A673 (cell line): ENCODE results near the gene MLIP. TPM values are rescaled to one million over a fixed set of nuclear protein-coding genes. Genes with fewer than 3 reads are reported as not detected.

ENCODE experiments used
- BruUV-seq: library from RNA; stranded (reverse); fragments of 400-500 nt; replicated peaks from 2 replicates; lab custom pipeline; 2021; lab: Mats Ljungman, UMichigan
- CTCF ChIA-PET: fragments of 300-600 bp; sonication (Branson Sonifier 250); formaldehyde crosslinking; loops from one replicate; lab custom pipeline; 2022; ENCODE audit warnings: antibody characterized with exemption; lab: Charles Lee
- POLR2A ChIA-PET: fragments of 300-600 bp; sonication (Branson Sonifier 250); formaldehyde crosslinking; loops from one replicate; lab custom pipeline; 2022; ENCODE audit warnings: antibody characterized with exemption; ENCODE audit not compliant: low non-redundant PET; lab: Charles Lee
- DNase-seq: peaks from one replicate; pipeline ENCODE4 v3.0.0-alpha.2; 2015; ENCODE audit warnings: low spot score
- H3K27ac ChIP-seq: fragments of 200-600 bp; sonication (generic); 2 replicates; pipeline ENCODE4 v1.5.1; 2016; ENCODE audit warnings: mixed run types, low read depth, mild to moderate bottlenecking, mixed read lengths, antibody characterized with exemption, low read length; ENCODE audit not compliant: poor library complexity, severe bottlenecking
- H3K27me3 ChIP-seq: fragments of 200-600 bp; sonication (generic); replicated peaks from 2 replicates; pipeline ENCODE4 v1.6.1; 2017; ENCODE audit warnings: mixed run types, low read depth, mild to moderate bottlenecking, mixed read lengths, antibody characterized with exemption, low read length; ENCODE audit not compliant: insufficient read depth, poor library complexity
- H3K36me3 ChIP-seq: fragments of 200-600 bp; sonication (generic); 2 replicates; pipeline ENCODE4 v1.6.1; 2016; ENCODE audit warnings: mixed run types, mild to moderate bottlenecking, mixed read lengths, antibody characterized with exemption, low read length; ENCODE audit not compliant: insufficient read depth, poor library complexity, severe bottlenecking
- H3K4me1 ChIP-seq: fragments of 200-600 bp; sonication (generic); 2 replicates; pipeline ENCODE4 v1.6.1; 2017; ENCODE audit warnings: mixed run types, mild to moderate bottlenecking, mixed read lengths, antibody characterized with exemption, low read length; ENCODE audit not compliant: insufficient read depth, poor library complexity, severe bottlenecking
- H3K4me3 ChIP-seq: fragments of 200-600 bp; sonication (generic); 2 replicates; pipeline ENCODE4 v1.5.1; 2016; ENCODE audit warnings: low read depth, mixed run types, mild to moderate bottlenecking, mixed read lengths, low read length; ENCODE audit not compliant: poor library complexity, severe bottlenecking
- H3K9me3 ChIP-seq: fragments of 200-600 bp; sonication (generic); 2 replicates; pipeline ENCODE4 v1.6.1; 2016; ENCODE audit warnings: mixed run types, low read depth, mild to moderate bottlenecking, mixed read lengths, antibody characterized with exemption, low read length; ENCODE audit not compliant: poor library complexity, severe bottlenecking
- EZH2 ChIP-seq: fragments of 200-600 bp; sonication (generic); IDR thresholded peaks from 2 replicates; pipeline ENCODE4 v1.6.1; 2017; ENCODE audit warnings: borderline replicate concordance, low read depth, mild to moderate bottlenecking, mixed read lengths, antibody characterized with exemption, low read length; ENCODE audit not compliant: poor library complexity, severe bottlenecking
- intact Hi-C: fragments of 100-400 bp; cut with micrococcal nuclease; formaldehyde crosslinking; loops from one replicate; pipeline ENCODE4 v1.10.0; 2022; ENCODE audit not compliant: unreplicated experiment
- total RNA-seq: library from RNA; stranded (reverse); gene quantifications from 2 replicates; pipeline ENCODE4 v1.2.3, GENCODE V29; 2021
- TF ChIP-seq, protein P1 (sequence below): fragments of 300-800, 200-600 bp; sonication (generic); conservative IDR thresholded peaks from 2 replicates; pipeline ENCODE4 v1.5.1; 2017; ENCODE audit warnings: low read depth, mild to moderate bottlenecking, antibody characterized with exemption, low read length, moderate library complexity, mixed read lengths

Gene MLIP
- total RNA-seq, 1 experiment from 2014 or later = 0.58 TPM

DNA sequence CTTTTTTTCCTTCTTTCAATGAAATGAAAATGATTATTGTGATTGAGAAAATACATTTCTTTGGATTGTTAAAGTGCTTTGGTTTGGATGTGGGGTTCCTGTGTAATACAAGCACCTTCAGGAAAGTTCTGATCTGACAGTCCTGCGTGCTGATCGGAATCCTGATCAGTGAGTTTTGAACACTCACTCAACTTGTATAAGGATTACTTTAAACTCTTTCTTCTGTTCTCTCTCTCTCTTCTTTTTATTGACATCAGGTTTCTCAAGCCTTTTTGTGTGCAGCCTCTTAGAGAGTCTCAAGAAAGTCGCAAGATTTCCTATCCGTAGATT, 197.7 kb downstream of the MLIP start:
- Histone ChIP-seq H3K4me3 (no peak overlapping the region), H3K9me3 (no peaks in the 10 kb centered on the region), H3K4me1 (no peaks in the 10 kb centered on the region), H3K27ac (no peak overlapping the region), H3K27me3 (no peaks in the 10 kb centered on the region), H3K36me3 (no peaks in the 10 kb centered on the region)
- intact Hi-C loops = no loop called here
- no peak for DNase-seq
- no TSS peak for BruUV-seq
- ChIA-PET POLR2A (no interaction called here), CTCF (no interaction called here)
- TF ChIP-seq EZH2 = no peak
- TF ChIP-seq, protein P1, sequence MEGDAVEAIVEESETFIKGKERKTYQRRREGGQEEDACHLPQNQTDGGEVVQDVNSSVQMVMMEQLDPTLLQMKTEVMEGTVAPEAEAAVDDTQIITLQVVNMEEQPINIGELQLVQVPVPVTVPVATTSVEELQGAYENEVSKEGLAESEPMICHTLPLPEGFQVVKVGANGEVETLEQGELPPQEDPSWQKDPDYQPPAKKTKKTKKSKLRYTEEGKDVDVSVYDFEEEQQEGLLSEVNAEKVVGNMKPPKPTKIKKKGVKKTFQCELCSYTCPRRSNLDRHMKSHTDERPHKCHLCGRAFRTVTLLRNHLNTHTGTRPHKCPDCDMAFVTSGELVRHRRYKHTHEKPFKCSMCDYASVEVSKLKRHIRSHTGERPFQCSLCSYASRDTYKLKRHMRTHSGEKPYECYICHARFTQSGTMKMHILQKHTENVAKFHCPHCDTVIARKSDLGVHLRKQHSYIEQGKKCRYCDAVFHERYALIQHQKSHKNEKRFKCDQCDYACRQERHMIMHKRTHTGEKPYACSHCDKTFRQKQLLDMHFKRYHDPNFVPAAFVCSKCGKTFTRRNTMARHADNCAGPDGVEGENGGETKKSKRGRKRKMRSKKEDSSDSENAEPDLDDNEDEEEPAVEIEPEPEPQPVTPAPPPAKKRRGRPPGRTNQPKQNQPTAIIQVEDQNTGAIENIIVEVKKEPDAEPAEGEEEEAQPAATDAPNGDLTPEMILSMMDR = no peak

GRCh38 chr6:54310377-54311152, 199.3 kb downstream of the MLIP start:
- ChIA-PET CTCF (no interaction called here), POLR2A (no interaction called here)
- intact Hi-C loops = no loop called here
- Histone ChIP-seq H3K9me3 (no peaks in the 10 kb centered on the region), H3K4me3 (no peak overlapping the region), H3K4me1 (no peaks in the 10 kb centered on the region), H3K27ac (no peak overlapping the region), H3K27me3 (no peaks in the 10 kb centered on the region), H3K36me3 (no peaks in the 10 kb centered on the region)
- no peak for TF ChIP-seq EZH2
- TF ChIP-seq, protein P1 = no peak
- DNase-seq = no peak
- no TSS peak for BruUV-seq

- DNase-seq = no peak
- H3K4me1 ChIP-seq = no peaks in the 10 kb centered on the region
- CTCF ChIA-PET = no interaction called here
- no peak for TF ChIP-seq EZH2
- TF ChIP-seq, protein P1 = no peak
- no peak overlapping the region for H3K27ac ChIP-seq
- H3K36me3 ChIP-seq = no peaks in the 10 kb centered on the region
- no peak overlapping the region for H3K4me3 ChIP-seq
- H3K27me3 ChIP-seq = no peaks in the 10 kb centered on the region
- no TSS peak for BruUV-seq
- intact Hi-C loops = no loop called here
- POLR2A ChIA-PET = no interaction called here
- no peaks in the 10 kb centered on the region for H3K9me3 ChIP-seq
These were observed 204.4 kb downstream of the MLIP start for GRCh38 chr6:54315656-54316055.

Other genes with a start within 250 kb of the MLIP start
- gene TINAG, start 197.0 kb downstream of the MLIP start, total RNA-seq = not detected in 2 replicates